H1 (cell line): ENCODE data around the gene SYNGR4. TPM values are rescaled to one million over a fixed set of nuclear protein-coding genes. Genes with fewer than 3 reads are reported as not detected.

Source experiments
- ATF3 ChIP-seq: IDR thresholded peaks from 2 replicates; pipeline ENCODE4 v1.6.1; 2011; ENCODE audit warnings: low read depth, mild to moderate bottlenecking, low read length; ENCODE audit not compliant: insufficient read depth
- E2F6 ChIP-seq: IDR thresholded peaks from 2 replicates; pipeline ENCODE4 v1.6.1; 2012; ENCODE audit warnings: inconsistent platforms
- GABPA ChIP-seq: IDR thresholded peaks from 2 replicates; pipeline ENCODE4 v1.6.1; 2011; ENCODE audit warnings: mild to moderate bottlenecking, low read length, moderate library complexity, borderline replicate concordance; ENCODE audit not compliant: insufficient read depth
- KDM4A ChIP-seq: IDR thresholded peaks from one replicate; pipeline ENCODE4 v1.7.1; 2012; ENCODE audit warnings: low read depth, mild to moderate bottlenecking, moderate library complexity, low read length, inconsistent platforms; ENCODE audit not compliant: severe bottlenecking
- MAX ChIP-seq: IDR thresholded peaks from 2 replicates; pipeline ENCODE4 v1.6.1; 2012; ENCODE audit warnings: inconsistent platforms
- NANOG ChIP-seq: IDR thresholded peaks from 2 replicates; pipeline ENCODE4 v1.6.1; 2011; ENCODE audit warnings: low read length, low read depth, mild to moderate bottlenecking, inconsistent platforms; ENCODE audit not compliant: insufficient read depth, poor library complexity, severe bottlenecking
- POLR2A ChIP-seq, 2 experiments: IDR thresholded peaks; 1 replicate in 1 of 2; 2 replicates in 1 of 2; pipeline ENCODE4 v1.6.1; 2011; ENCODE audit warnings: low read depth in 2 of 2, low read length in 2 of 2, mild to moderate bottlenecking in 2 of 2; ENCODE audit errors: control extremely low read depth in 1 of 2
- RAD21 ChIP-seq, 2 experiments: IDR thresholded peaks in 1 of 2; conservative IDR thresholded peaks in 1 of 2; 2 replicates each; pipeline ENCODE4 v1.6.1; 2011; ENCODE audit warnings: low read depth in 2 of 2, low read length in 2 of 2, improper control_type of control experiment in 1 of 2, inconsistent platforms in 1 of 2, mild to moderate bottlenecking in 1 of 2, moderate library complexity in 1 of 2
- RBBP5 ChIP-seq: IDR thresholded peaks from 2 replicates; pipeline ENCODE4 v1.7.1; 2012; ENCODE audit warnings: low read depth, mild to moderate bottlenecking, inconsistent platforms, low read length, moderate library complexity, borderline replicate concordance
- SP4 ChIP-seq: IDR thresholded peaks from 2 replicates; pipeline ENCODE4 v1.6.1; 2012; ENCODE audit warnings: low read length, inconsistent platforms
- SUZ12 ChIP-seq: fragments of 200-600 bp; sonication (generic); IDR thresholded peaks from 2 replicates; pipeline ENCODE4 v1.6.1; 2012; ENCODE audit warnings: mild to moderate bottlenecking, inconsistent platforms, low read length, moderate library complexity, mixed read lengths
- TAF7 ChIP-seq: optimal IDR thresholded peaks from 2 replicates; pipeline ENCODE3; 2011; ENCODE audit warnings: low read depth, mild to moderate bottlenecking, inconsistent platforms, low read length, moderate library complexity, borderline replicate concordance
- polyA plus RNA-seq, 7 experiments: library from polyadenylated mRNA; depleted of rRNA in 3 of 7; stranded (reverse) in 5 of 7; unstranded in 2 of 7; fragments of >200 nt in 5 of 7; fragments of 200-250 nt in 2 of 7; gene quantifications; 1 replicate in 5 of 7; 2 replicates in 1 of 7; 4 replicates in 1 of 7; pipeline versions ENCODE4 v1.2.1 to v1.2.3, GENCODE V29; 2011 to 2013; ENCODE audit warnings: missing spikeins in 2 of 7, mixed read lengths in 2 of 7
- total RNA-seq: library from RNA; stranded (reverse); fragmentation: NEBNext Ultra II Directional; extraction: Animal tissue kit (Norgen Biotek cat#: 25700); gene quantifications from 2 replicates; pipeline ENCODE4 v1.2.1, GENCODE V29; 2021

Gene SYNGR4
- total and polyA plus RNA-seq, 2 of the 8 experiments (the other 6 are each of a cell fraction or from before 2014, with no cell fraction given) = 0.41 TPM; not detected in 1

GRCh38 chr19:48333467-48334384, 30.4 kb upstream of the SYNGR4 start (continued):
- peak; percentile 64; the same call in 1 of the 2 replicates for TF ChIP-seq SP4
- TF ChIP-seq NANOG = no peak
- TF ChIP-seq KDM4A = peak; percentile 76
- TF ChIP-seq SUZ12 = no peak
- no peak for TF ChIP-seq TAF7
- peak; percentile 83 to 89 for TF ChIP-seq RAD21 (IDR thresholded peaks at IDR 0.05 in 1 of 2, conservative IDR thresholded peaks at IDR 0.05 in 1 of 2; ENCODE audit: low read depth in 2 of 2, low read length in 2 of 2)
- TF ChIP-seq ATF3 = no peak
- peak in 1 of 2 experiments; percentile 61; a peak in 2 of 3 replicates for TF ChIP-seq POLR2A (IDR thresholded peaks at IDR 0.05; ENCODE audit: control extremely low read depth in 1 of 2, low read depth in 2 of 2, low read length in 2 of 2)
- peak; percentile 93 for TF ChIP-seq MAX
- 0 out of 2 replicates have a peak, but pooled peaks have one; percentile 51 for TF ChIP-seq RBBP5
- peak; percentile 38; the same call in 1 of the 2 replicates for TF ChIP-seq GABPA
- peak; percentile 70 for TF ChIP-seq E2F6
- TF ChIP-seq, all 59 proteins: peak for 15
